Left colon (tissue), 2 donors: Measurements from ENCODE around the gene GALR3. TPM values are rescaled to one million over a fixed set of nuclear protein-coding genes. Genes with fewer than 3 reads are reported as not detected.
"Not testable (repeated sequence)": the region's sequence is repeated elsewhere in the genome, so short reads cannot be mapped to it uniquely, and the experiment has no call there.

Experiments used
- ATAC-seq: fragments of 200-7000 bp; cut with Tn5 transposase; one replicate; pipeline ENCODE4 v1.9.1; 2020; ENCODE audit warnings: mild to moderate bottlenecking, moderate library complexity
- DNase-seq, 2 donors: peaks; one replicate each; pipeline ENCODE4 v3.0.0-alpha.2; 2020
- intact Hi-C, 2 donors: fragments of 100-400 bp; cut with DNase I in 1 of 2; cut with micrococcal nuclease in 1 of 2; formaldehyde crosslinking; loops; one replicate each; pipeline versions ENCODE4 v1.11.2 to v1.14.0; 2022; cut with DNase I, micrococcal nuclease
- total RNA-seq, 2 donors: library from RNA; stranded (reverse); fragmentation: NEBNext Ultra II Directional; extraction: Animal tissue kit (Norgen Biotek cat#: 25700); gene quantifications; one replicate each; pipeline ENCODE4 v1.2.1, GENCODE V29; 2021
- donor health status: DM: no; HTN: no; CAD: no.
- donor health status: DM: yes; HTN: yes; CAD: no.

Gene GALR3
- total RNA-seq, 2 donors from 2014 or later, result not detected

DNA sequence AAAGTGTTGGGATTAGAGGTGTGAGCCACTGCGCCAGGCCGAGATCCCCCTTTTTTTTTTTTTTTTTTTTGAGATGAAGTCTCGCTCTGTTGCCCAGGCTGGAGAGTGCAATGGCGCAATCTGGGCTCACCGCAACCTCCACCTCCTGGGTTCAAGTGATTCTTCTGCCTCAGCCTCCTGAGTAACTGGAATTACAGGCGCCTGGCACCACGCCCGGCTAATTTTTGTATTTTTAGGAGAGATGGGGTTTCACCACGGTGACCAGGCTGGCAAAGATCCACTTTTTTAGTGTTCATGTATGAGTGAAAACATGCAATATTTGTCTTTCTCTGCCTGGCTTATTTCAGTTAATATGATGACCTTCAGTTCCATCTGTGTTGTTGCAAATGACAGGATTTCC lies 23.2 kb upstream of the GALR3 start:
- not testable (repeated sequence) for DNase-seq, ATAC-seq
- intact Hi-C loops, result loop anchor here in 1 of 2 donors (10.0 kb wide), 1 partner anchor 155 kb away; no protein-coding TSS in a partner anchor

GRCh38 chr22:37801946-37802309 lies 21.3 kb upstream of the GALR3 start:
- DNase-seq, result peak; percentile 61 to 71
- peak; percentile 46 for ATAC-seq
- intact Hi-C loops, result no loop called here

DNA sequence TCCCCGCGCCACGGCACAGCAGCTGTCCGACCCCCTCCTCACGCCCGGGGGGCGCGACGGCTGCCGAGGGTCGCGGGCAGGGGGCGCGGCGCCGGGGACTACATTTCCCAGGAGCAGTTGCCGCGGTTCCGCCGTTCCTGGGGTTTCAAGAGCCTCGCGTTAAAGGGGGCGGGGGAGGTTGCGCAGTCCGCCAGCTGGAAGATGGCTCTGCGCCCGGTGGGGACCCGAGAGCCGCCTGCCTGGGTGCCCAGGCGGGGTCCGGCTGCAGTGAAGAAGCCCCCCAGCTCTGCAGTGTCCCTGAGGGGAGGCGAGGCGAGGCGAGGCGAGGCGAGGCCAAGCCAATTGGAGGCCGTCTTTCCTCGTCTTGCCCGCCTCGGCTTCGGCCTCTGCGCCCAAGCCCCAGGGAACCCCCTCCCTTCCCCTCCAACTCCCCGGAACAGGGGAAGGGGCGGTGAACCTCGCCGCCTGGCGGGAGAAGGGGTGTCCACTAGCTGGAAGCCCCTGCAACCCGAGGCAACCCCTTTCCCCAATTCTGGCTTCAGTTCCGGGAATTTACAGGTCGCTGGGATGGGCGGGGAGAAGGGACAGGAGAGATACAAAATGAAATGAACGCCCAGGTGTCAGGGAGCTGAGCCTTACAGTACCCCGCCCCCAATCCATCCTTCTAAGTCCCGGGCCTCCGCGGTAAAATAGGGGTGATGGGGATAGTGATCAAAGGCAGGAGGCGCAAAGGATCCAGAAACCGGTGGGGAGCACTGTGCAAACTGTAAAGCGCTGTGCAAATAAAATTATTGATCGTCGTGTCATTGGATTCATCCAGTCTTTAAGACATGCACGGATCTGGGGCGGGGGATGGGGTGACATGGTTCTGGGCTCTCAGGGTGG lies 20.6 kb upstream of the GALR3 start:
- DNase-seq (peak; percentile 64 to 81), ATAC-seq (peak; percentile 49)
- intact Hi-C loops, result no loop called here

DNA sequence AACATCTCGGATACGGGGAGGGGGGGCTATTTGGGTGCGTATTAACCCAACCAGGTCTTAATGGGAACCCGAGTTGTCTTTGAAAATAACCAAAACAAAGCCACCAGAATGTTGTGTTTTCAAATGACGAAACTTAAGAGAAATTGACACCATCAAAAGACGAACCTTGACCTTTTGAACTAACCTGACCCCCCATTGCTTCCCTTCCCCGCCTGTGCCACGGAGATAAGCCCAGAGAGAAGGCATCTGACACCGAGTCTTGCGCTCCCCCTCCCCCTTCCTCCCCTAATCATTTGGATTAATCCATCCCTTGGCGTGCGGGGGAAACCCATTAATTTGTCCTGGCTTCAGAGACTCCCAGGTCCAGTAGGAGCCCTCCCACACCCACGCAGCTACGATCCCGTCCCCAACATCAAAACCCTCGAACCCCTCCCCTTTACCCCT lies 20.0 kb upstream of the GALR3 start:
- DNase-seq, result no peak

DNA sequence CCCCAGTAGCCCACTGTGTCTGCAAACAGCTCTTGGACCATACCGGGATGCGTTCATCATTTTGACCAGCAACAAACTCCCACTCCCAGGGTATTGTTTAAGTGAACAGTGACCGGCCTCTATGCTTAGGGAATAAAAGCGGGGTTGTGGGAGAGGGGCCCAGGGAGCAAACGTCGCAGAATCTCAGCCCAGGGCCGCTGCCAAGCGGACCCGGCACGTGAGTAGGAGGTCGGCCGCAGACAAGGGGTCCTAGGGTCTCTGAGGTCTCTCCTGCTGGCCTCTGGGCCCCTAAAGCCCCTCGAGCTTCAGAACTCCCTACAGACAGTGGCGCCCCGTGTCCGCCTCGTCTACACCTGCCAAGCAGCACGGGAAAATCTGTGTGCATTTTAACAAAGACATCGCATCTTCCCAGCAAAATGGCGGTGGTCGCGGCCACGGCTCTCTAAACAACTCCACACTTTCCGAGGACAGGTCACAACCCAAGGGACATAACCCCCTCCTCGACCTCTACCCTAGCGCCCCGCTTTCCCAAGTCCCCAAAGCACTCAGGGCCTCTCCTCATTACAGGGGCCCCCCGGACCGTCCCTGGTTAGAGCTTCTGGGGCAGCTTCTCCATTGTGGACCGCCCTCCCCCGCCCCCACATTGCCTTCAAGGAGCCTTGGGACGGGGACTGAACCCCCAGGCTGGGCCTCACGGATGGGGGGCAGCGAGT lies 19.4 kb upstream of the GALR3 start:
- intact Hi-C loops, result no loop called here
- no peak for DNase-seq
- ATAC-seq, result no peak

More for the DNA sequence above, 20.0 kb upstream of the GALR3 start:
- ATAC-seq, result no peak
- intact Hi-C loops, result no loop called here

DNA sequence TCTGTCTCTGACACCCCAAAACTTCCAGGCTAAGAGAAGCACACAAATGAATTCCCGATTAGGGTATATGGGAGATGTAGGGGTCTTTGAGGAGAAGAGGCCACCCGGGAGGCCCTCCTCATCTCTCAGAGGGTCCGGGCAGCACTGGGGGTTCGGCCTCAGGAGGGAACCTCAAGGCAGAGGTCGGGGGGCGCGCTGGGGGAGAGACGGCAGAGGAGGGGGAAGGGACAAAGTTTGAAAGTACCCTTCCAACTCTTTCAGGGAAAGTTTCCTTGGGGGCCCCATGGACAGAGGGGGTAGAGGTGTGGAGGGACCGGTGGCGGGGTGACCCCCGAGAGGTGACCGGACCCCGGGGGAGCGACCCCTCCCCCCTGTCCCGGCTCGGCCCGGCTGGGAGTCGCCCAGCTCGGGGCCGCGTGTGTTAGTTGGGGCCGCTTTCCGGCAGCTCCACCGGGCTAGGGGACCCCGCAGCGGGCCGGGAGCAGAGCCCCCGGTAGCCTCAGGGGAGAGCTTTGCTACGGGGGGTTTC lies 18.8 kb upstream of the GALR3 start:
- intact Hi-C loops, result no loop called here
- no peak for ATAC-seq
- no peak for DNase-seq

- intact Hi-C loops, result no loop called here
- DNase-seq, result peak; percentile 89 to 93
- peak; percentile 44 for ATAC-seq
Measured at GRCh38 chr22:37804881-37805809, 18.0 kb upstream of the GALR3 start.

DNA sequence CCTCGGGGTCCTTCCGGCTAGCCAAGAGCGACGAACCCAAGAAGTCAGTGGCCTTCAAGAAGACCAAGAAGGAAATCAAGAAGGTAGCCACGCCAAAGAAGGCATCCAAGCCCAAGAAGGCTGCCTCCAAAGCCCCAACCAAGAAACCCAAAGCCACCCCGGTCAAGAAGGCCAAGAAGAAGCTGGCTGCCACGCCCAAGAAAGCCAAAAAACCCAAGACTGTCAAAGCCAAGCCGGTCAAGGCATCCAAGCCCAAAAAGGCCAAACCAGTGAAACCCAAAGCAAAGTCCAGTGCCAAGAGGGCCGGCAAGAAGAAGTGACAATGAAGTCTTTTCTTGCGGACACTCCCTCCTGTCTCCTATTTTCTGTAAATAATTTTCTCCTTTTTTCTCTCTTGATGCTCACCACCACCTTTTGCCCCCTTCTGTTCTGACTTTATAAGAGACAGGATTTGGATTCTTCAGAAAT lies 17.3 kb upstream of the GALR3 start:
- DNase-seq, result no peak
- intact Hi-C loops, result no loop called here

GRCh38 chr22:37806409-37807333 lies 16.5 kb upstream of the GALR3 start:
- DNase-seq (peak; percentile 49 to 63), ATAC-seq (peak; percentile 11)
- intact Hi-C loops, result no loop called here

More for the DNA sequence above, 17.3 kb upstream of the GALR3 start:
- ATAC-seq, result no peak

DNA sequence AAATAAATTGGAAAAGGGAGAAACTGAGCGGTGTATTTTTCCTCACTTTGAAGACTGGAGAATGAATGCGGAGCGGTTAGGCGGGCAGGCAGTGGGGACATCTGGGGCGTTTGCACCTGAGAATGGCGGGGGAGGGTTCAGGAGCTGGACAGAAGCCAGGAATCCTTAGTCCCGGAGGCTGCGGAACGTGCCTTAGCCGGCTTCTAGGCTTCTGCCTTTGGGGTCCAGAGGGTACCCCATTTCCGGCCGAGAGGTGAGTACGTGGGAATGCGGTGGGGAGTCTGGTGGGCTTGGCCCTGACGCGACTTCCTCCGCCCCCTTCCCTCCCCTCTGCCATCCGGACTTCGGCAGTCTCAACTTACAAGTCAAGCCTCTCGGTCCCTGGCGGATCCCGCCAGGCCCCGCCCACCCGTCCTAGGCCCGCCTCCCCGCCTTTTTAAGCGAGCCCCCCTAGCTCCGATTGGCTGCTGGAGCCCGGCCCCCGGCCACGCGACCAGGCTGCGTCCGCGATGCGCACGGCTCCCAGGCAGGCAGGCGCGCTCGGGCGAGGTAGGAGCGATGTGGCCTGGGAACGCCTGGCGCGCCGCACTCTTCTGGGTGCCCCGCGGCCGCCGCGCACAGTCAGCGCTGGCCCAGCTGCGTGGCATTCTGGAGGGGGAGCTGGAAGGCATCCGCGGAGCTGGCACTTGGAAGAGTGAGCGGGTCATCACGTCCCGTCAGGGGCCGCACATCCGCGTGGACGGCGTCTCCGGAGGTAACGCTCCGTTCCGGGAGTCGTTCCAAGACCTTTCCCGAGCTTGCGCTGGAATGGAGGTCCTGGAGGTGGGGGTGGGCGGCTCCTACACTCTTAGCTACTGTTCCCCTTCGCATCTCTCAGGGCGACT lies 15.5 kb upstream of the GALR3 start, which contains the start of gene GCAT:
Gene GCAT (plus strand): TSS at position 525 of the 884 bp plus-strand sequence. CDS start 34 bp downstream, at position 559.
- peak; percentile 96 to 97 for DNase-seq
- ATAC-seq, result peak; percentile 76
- intact Hi-C loops, result no loop called here

DNA sequence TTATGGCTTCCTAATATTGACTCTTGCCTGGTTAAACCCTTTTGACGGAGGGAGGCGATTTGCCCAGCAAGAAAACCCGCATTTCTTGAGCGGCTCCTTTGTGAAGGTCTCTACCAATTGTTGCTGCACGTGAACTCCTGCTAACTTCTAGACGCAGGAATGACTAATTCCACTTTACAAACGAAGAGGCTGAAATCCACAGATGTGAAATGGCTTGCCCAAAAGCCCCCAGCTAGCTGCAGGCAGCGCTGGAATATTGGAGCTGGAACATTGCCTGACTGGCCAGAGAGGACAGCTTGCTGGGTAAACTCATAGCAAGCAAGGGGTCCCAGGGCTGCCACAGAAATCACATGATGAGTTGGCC lies 14.9 kb upstream of the GALR3 start:
- ATAC-seq (no peak), DNase-seq (no peak)
- intact Hi-C loops, result no loop called here

DNA sequence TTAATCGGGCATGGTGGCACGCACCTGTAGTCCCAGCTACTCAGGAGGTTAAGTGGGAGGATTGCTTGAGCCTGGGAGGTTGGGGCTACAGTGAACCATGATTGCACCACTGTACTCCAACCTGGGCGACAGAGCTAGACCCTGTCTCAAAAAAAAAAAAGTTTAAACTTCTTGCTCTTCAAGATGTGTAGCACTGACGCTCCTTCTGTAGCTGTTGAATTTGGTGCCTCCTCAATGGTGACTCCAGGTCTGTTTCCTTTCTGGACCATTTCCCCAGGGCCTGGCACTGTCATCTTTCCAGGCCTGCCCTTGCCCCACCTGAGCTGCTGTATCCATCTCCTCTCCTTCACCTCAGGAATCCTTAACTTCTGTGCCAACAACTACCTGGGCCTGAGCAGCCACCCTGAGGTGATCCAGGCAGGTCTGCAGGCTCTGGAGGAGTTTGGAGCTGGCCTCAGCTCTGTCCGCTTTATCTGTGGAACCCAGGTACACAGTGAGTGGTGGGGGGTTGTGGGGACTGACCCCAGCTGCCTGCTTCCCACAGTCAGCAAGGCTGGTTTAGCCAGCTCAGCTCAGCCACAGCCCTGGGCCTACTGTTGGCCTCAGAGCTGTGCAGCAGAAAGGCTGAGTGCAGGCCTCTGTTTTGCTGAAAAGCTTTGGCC lies 13.4 kb upstream of the GALR3 start:
- DNase-seq, result no peak
- ATAC-seq, result no peak
- intact Hi-C loops, result loop anchor here in 1 of 2 donors (10.0 kb wide), 1 partner anchor 55 kb away; no protein-coding TSS in a partner anchor

GRCh38 chr22:37811867-37812266 lies 11.3 kb upstream of the GALR3 start:
- intact Hi-C loops, result loop anchor here in 1 of 2 donors (10.0 kb wide), 1 partner anchor 53 kb away; no protein-coding TSS in a partner anchor
- ATAC-seq (no peak), DNase-seq (no peak)

DNA sequence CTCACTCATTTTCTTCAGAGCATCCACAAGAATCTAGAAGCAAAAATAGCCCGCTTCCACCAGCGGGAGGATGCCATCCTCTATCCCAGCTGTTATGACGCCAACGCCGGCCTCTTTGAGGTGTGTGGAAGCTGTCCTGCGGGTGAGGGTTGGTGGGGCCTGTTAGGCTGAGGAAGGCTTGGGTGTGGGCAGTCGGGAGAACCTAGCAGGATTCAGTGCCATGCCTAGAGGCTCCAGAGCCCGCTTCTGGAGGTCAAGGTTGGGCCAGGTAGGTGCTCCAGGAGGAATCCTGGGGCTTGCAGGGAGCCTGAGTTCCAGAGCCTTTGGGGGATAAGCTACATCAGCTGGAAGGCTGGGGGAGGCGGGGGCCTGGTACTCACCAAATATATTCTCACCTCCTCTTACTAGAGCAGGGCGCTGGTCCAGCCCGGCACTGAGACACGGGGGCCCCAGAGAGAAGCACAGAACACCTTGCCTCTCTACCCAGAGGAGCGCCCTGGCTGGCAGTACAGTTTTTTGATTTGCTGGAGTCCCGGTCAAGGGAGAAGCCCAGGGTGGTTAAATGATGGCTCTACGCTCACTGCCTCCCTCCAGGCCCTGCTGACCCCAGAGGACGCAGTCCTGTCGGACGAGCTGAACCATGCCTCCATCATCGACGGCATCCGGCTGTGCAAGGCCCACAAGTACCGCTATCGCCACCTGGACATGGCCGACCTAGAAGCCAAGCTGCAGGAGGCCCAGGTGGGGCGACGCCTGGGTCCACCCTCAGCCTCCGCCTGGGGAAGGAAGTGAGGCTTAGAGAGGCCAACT lies 10.1 kb upstream of the GALR3 start:
- no peak for DNase-seq
- intact Hi-C loops, result loop anchor here in 1 of 2 donors (10.0 kb wide), 1 partner anchor 52 kb away; no protein-coding TSS in a partner anchor
- ATAC-seq, result no peak

GRCh38 chr22:37815593-37815992 lies 7.6 kb upstream of the GALR3 start:
- intact Hi-C loops, result loop anchor here (5.0 to 10.0 kb wide), 2 partner anchors 49 to 152 kb away; no protein-coding TSS in a partner anchor
- DNase-seq, result no peak
- ATAC-seq, result no peak
